ENCODE data around the gene FAM120B.
"Not testable (repeated sequence)": the region's sequence is repeated elsewhere in the genome, so short reads cannot be mapped to it uniquely, and the experiment has no call there.

FAM120B gene, protein sequence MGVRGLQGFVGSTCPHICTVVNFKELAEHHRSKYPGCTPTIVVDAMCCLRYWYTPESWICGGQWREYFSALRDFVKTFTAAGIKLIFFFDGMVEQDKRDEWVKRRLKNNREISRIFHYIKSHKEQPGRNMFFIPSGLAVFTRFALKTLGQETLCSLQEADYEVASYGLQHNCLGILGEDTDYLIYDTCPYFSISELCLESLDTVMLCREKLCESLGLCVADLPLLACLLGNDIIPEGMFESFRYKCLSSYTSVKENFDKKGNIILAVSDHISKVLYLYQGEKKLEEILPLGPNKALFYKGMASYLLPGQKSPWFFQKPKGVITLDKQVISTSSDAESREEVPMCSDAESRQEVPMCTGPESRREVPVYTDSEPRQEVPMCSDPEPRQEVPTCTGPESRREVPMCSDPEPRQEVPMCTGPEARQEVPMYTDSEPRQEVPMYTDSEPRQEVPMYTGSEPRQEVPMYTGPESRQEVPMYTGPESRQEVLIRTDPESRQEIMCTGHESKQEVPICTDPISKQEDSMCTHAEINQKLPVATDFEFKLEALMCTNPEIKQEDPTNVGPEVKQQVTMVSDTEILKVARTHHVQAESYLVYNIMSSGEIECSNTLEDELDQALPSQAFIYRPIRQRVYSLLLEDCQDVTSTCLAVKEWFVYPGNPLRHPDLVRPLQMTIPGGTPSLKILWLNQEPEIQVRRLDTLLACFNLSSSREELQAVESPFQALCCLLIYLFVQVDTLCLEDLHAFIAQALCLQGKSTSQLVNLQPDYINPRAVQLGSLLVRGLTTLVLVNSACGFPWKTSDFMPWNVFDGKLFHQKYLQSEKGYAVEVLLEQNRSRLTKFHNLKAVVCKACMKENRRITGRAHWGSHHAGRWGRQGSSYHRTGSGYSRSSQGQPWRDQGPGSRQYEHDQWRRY

DNA sequence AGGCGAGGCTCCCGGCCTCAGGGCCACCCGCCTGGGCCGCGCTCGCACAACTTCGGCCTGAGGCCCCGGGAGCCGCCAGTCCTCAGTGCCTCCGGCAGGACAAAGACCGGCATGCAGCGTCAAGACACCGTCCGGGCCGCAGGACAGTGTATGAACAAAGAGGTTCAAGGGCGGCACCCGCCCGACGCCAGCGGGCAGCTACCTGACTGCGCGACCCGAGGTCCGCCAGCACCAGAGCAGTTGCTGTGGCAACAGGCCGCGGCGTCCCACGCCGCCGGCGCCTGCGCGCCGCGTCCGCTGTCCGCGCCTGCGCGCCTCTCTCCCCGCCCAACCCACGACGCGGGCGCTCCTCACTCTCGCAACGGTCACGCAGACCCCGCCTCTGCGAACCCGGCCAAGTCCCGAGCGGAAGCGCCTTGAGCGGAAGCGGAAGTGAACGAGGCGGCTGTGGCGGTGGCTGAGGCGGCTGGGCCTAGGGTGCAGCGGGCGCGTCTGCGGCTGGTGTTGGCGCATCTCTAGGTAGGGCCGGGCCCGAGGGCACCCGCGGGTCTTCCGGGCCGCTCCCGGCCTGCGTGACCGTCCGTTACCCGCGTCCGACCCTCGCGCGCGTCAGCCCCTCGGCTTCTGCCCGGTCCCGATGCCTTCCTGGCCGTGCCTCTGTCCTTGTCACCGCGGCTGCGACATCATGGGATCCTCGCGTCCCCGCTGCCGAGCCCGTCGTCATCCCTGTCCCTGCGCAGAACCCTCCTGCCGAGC lies at the start of gene FAM120B:
Gene FAM120B (plus strand): TSS at position 435 of the 756 bp plus-strand sequence. CDS start 10,633 bp downstream, outside the sequence.
- DNase-seq: peak; percentile 89

DNA sequence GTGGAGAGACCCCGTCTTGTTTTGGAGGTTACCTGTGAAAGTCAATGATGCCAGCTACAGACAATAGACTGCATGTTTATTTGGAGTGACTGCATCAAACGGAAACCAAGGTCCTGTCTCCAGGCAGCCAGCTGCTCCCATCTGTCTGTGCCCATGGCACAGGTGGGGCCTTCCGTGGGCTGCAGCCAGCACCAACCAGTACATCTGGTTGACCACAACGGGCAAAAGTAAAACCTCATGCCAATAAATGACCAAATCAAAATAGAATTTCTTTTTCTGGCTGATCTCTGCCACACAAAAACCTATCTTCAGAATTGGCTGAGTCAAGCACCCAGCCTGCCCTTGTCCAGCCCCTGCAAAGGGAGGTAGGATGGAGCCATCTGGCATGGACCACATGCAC lies 49.2 kb upstream of the FAM120B start:
- DNase-seq: no peak

DNA sequence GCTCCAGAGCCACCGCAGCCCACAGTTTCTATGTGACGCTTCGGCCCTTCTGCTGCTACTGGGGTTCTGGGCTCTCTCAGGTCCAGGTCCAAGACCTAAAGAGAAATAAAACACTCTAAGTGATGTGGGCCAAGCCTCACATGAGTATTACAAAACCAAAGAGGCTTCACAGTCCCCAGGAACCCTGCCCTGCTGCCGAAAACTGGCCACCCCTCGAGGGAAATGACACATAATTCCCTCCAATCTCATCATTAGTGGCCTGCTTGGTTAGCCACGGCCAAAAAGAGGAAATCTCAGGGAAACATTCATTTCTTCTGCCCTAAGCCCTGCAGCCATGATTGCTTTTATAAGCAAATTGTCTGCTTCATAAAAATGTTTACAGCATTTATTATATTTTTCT lies 48.2 kb upstream of the FAM120B start:
- DNase-seq: no peak

DNA sequence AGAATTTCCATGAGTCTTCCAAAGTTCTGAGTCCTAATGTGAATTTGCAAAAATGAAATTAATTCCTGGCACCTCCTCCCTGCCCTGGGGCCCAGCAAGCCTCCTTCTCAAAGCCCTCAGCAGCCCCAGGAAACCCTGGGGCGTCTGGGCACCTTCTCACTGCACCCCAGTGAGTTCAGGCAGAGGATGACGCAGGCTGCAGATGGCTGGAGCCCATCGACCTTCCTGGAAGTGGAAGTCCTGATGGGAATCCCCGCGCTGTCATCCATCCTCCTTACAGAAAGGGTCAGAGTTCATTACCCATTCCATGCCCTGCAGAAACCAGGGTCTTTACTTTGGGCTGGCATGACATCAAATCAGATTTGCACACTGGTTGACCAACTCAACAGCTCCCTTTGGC lies 47.3 kb upstream of the FAM120B start:
- no peak for DNase-seq

DNA sequence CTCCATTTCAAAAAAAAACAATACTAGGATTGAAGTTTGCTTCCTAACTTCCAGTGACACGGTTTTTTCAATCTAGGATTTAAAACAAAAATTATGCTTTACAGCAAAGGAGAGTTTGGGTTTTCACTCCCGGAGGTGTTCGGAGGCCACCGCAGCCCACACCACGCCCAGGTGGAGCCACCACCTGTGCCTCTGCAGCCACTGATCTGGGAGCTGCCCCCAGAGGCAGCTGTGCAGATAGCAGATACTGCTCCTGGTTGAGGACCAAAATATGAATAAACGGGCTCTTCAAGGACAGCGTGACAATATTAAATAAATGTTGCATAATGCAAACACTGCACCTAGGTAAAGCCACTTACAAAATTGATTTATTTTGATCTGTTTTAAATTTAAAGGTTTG lies 45.9 kb upstream of the FAM120B start:
- no peak for DNase-seq

DNA sequence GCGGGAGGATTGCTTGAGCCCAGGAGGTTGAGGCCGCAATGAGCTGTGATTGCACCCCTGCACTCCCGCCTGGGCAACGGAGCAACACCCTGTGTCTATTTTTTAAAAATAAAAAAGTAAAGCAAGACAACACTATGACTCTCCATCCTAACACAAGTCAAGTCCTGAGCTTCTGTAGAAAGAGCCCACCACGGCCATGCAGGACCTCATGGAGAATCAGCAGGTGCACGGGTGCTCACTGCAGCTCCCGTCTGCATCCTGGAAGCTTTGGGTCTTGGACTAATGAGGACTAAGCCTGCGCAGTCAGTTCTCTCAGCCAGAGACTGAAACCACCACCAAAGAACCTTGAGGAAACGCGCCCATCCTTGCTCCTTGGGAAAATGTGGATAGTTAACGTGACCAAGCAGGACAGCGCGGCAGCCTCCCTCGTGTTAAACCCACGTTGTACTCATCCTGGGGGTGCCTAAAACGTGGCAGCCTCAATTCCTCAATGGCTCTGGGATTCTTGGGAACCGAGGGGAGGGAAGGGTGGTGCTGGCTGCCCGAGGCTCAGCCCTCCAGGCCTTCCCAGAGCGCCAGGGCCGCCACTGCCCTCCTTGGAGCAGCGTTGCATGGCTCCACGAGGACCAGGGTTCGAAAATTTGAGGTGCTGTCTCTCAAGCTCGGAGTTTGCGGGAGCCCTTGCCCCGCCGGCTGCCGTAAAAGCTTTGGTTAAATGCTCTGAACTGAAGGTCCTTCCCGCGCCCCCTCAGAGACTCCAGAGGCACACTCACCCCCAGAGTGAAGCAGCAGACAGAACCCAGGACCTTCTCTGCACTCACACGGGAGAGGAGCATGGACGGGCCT lies 44.7 kb upstream of the FAM120B start:
- no peak for DNase-seq

DNA sequence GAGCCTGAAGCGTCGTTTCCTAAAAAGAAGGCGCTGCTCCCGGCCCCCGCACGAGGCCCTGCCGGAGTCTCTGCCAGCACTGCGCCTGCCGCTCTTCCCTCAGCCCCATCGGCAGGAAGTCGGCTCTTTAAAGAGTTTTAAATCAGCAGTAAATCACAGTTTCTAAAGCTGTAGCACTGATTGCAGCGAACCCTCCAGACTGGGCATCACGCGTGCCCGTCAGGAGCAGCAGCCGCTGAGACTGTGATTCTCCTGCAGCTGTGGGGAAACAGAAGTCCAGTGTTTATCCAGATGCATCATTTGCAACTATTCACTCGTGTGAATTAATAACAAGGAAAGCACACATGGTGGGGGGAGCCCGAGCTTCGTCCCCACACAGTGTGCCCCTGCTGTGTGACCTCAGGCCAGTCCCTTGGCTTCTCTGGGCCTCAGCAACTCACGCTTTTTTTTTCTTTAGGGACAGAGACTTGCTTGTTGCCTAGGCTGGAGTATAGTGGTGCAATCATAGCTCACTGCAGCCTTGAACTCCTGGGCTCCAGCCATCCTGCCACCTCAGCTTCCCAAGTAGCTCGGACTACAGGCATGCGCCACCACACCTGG lies 44.0 kb upstream of the FAM120B start:
- DNase-seq: no peak

DNA sequence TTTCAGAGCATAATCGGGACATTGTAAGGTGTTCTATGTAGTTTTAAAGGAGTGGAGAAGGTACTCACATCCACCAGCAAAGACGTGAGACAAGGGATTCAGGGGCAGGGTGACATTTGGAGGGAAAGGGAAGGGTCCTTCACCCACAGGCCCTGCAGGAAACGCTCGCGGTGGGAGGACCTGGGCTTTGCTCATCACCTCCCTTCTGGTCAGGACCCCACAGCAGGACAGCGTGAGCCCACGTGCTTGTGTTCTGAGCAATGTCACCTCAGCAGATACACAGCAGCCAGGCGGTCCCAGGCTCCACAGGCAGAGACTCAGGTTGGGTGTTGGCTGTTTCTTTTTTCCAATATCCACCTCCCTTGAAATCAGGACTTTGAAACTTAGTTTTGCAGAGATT lies 43.1 kb upstream of the FAM120B start:
- DNase-seq: no peak

DNA sequence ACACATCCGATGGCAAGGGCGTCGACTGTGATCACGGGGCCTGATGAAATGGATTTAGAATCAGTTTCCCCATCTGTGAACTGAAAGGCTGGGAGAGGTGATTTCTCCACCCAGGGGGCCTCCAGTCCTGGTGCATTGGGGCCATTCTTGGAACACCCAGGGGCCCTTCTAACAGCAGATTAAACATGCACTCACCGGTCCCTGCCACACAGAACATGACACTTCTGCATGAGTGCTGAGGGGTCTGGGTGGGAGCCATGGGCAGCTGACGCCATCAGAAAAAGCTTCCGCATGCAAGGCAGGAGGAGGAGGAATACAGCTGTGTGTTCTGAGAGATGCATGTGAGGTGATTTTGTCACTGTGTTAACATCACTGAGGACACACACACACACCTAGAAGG lies 42.5 kb upstream of the FAM120B start:
- no peak for DNase-seq

DNA sequence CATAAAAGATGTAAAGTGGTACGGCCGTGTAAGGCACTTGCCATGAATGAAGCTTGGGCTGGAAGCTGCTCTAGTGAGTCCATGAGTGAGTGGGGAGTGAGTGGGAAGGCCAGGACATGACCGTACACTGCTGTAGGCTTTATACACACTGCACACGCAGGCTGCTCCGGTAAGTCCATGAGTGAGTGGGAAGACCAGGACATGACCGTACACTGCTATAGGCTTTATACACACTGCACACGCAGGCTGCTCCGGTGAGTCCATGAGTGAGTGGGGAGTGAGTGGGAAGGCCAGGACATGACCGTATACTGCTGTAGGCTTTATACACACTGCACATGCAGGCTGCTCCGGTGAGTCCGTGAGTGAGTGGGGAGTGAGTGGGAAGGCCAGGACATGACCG lies 41.9 kb upstream of the FAM120B start:
- DNase-seq: not testable (repeated sequence)

DNA sequence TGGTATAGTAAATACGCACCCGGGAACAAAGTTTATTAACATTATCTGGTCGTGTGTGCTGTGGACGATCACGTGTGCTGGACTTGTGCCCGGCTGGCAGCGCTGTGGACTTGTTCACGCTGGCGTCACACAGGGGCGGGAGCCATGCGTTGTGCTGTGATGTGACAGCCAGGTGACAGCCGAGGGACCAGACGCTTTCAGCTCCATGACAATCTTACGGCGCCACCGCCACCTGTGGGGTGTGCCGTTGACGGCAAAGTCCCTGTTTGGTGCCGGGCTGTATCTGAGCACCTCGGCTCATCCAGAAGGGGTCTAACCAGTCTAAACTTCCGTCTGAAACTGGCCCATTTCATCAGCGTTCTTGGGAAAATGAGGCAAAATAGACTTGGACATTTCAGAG lies 40.9 kb upstream of the FAM120B start:
- peak; percentile 73 for DNase-seq

DNA sequence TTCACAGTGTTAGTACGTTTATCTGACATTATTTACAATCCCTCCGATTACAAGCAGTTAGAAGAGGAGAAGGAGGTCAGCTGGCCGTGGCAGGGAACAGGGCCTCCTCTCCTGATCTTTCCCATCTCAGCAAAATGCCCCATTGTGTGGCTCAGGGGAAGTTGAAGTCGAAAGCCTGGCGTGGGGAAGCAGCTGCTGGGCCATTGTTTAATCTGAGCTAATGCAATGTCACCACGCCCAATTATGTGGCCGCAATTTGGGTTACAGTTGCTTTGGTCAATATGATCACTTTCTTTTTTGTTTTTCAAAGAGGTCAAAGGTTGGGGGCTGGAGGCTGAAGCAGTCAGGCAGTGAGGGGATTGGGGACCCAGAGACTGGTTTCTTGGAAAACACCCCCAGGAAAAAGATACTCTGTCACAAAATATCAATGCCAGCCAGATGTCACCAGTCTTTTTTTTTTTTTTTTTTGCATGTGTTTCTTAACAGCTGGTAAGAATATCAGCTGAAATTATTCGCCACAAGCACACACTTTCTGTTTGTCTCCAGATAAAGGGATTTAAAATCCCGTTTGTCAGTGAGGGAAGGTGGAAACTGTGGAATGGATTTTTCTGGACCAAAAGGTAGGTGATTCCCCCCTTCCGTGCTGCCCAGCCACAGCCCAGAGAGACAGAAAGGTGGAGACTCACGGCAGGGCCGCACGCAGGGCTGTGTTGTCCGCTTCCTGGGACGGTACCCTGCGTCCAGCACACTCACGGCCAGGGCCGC lies 40.3 kb upstream of the FAM120B start:
- peak; percentile 77 for DNase-seq

DNA sequence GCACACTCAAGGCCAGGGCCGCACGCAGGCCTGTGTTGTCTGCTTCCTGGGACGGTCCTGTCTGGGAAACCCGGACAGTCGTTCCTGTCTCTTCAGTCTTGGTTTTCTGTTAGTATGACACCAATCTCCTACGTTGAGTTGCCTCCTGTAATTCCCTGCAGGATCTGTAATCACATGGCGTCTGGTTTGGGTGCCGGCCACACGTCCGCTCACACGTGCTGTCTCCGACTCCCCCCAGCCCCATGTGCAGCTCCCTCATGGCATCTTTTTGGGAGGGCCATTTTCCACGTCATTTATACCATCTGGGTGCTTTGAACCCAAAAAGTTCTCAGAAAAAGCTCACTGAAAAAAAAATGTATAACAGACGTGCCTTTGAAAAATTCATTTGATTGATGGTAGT lies 38.9 kb upstream of the FAM120B start:
- DNase-seq: no peak

DNA sequence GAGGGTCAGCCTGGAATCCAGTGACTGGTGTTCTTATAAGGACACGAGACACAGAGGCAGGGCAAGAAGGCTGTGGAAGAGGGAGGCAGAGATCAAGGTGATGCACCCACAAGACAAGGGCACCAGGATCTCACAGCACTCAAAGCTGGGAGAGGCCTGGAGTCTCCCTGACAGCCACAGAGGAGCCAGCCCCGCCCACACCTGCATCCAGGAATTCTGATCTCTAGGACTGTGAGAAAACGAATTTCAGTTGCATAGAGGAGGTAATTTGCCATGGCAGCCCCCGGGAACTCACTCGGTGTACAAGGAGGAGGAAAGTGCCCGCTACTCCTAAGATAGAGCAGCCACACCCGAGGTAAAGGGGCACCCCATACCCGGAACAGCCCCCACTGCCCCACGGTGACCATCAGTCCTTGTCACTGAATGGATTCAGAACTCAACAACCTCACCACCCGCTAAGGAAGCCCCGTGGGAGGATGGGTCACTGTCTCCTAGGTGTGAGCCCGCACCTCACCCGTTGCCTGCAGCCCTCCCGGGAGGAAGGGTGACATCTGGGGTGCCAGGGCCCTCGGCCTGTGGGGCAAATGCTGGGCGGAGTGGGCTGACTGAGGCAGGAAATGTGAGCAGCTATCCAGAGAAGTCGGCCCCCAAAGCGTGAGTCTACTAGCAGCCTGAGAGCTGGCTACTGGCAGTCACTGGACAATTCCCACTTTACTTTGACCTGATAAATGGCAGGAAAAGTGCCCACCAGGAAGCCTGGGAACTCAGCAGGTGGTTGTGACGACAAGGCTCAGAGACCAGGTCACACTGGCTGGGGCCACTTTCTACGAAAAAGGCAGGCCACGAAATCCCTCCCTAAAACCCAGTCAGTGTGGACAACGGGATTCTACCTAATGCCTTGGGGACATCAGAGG lies 38.1 kb upstream of the FAM120B start:
- DNase-seq: no peak

DNA sequence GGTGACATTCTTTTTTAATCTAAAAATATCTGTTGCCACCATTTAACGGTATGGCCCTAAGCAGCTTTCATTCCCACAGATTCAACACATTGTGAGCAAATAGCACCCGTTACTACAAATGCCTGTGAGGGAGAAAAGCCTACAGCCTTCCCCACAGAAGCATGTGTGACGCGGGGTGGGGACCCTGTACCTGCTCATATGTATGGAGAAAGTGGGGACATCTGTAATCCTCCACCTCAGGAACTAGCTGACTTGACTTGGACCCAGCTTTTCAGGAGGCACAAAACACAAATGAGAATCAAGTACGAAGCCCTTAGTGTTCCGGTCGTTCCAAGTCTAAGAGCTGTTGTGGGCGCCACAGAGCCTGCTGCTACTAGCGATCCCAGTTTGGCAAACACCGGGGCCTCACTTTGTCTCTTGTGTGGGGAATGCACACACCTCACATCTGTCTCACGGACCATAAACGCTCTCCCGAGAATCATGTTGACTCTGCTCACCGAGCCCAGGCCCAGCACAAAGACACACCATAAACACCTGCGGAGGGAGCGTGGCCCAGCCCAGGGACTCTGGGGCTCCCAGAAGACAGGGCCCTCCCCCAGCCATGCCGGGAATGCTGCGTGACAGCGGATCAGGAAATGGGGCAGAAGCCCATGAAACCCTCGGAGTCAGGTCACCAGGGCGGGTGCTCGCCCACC lies 37.3 kb upstream of the FAM120B start:
- peak; percentile 95 for DNase-seq

DNA sequence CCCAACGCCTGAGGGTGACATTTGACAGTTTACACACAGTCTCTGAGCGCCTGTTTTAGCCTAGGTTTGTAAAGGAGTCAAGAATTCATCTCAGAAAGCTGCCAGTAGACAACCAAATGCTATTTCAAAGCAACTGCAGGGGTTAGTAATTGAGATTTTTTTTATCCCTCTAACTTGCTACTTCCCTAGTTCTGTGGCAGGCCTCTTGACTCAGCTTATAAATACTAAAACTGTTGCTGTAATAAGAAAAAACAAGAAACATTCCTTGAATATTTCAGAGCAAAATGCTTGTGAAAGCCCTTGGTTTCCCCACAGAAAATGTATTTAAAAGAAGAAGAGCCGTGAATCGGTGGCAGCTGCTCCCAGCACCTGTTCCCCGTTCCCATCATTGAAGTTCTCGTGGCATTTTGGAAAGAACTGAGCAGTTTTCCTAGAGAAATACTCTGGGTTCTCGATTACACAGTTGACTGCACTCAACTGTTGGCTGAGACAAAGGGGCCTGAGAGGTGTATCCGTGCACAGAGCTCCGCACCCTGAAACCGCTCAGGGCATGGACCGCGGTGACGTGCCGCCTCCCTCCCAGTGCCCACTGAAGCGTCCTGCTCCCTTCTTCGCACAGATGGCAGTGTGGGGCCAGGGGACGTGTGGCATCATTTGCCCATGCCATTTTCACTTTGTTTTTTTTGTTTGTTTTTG lies 36.6 kb upstream of the FAM120B start:
- no peak for DNase-seq

DNA sequence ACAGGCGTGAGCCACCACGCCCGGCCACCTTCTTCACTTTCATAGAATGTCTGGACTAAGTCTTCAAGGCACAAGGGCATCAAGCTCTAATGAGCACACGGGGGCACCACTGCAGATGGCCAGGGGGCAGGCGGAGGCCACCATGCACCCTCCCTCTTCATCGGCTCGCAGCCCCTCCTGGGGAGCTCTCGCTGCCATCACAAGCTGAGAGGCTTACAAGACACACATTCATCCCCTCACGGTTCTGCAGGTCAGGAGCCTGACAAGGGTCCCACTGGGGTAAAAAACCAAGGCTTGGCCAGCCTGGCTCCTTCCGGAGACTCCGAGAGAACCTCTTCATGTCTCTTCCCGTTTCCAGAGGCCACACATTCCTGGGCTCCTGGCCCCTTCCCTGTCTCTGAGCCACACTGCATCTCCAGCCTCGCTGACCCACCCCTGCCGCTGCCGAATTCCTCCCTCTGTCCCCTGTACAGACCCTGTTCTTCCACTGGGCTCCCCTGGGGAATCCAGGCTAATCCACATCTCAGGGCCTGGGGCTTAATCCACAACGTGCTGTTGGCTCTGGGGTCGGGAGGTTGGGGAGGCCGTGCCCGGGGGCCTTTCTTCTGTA lies 35.5 kb upstream of the FAM120B start:
- no peak for DNase-seq

DNA sequence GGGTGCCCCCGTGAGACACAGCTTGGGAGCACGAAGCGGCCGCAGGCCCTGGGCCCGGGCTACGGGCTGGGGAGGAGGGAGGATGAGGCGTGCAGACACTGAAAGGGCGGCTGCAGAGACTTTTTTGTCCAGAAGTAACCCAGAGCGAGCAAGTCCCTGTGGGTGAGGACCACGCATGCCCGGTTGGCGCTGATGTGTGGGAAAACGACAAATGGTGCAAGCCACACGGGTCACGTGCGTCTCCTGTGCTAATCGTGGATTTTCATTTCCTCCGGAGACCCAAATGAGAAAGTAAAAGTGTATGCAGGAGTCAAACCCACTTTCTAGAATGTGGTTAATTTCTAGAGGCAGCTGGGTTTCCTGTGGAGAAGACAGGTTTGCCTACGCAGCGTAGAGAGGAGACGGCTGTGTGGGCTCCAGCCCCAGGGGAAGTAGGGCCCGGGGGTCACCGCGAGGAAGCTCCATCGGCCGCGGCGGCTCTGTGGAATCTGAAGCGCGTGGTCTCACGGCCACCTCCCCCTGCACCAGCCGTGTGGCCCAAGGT lies 34.7 kb upstream of the FAM120B start:
- no peak for DNase-seq
